Parathyroid adenoma (tissue), 2 donors: ENCODE measurements around the gene TBX19.

Source experiments
- H2AFZ ChIP-seq: fragments of 300-600 bp; sonication (generic); one replicate; pipeline ENCODE4 v1.7.0; 2017; ENCODE audit warnings: antibody characterized with exemption, mild to moderate bottlenecking
- H3K27ac ChIP-seq: fragments of 300-600 bp; sonication (generic); one replicate; pipeline ENCODE4 v1.7.0; 2017
- H3K27me3 ChIP-seq: fragments of 300-600 bp; sonication (generic); one replicate; pipeline ENCODE4 v1.7.0; 2017; ENCODE audit warnings: low read length; ENCODE audit not compliant: control insufficient read depth, insufficient read depth
- H3K36me3 ChIP-seq: fragments of 300-600 bp; sonication (generic); one replicate; pipeline ENCODE4 v1.7.0; 2017; ENCODE audit warnings: low read length; ENCODE audit not compliant: control insufficient read depth, insufficient read depth
- H3K4me1 ChIP-seq: fragments of 300-600 bp; sonication (generic); one replicate; pipeline ENCODE4 v1.7.0; 2017; ENCODE audit warnings: control low read depth
- H3K4me2 ChIP-seq: fragments of 300-600 bp; sonication (generic); one replicate; pipeline ENCODE4 v1.7.0; 2017; ENCODE audit warnings: low read length
- H3K4me3 ChIP-seq: fragments of 300-600 bp; sonication (generic); one replicate; pipeline ENCODE4 v1.7.0; 2017; ENCODE audit warnings: low read depth, low read length
- H3K79me2 ChIP-seq: fragments of 300-600 bp; sonication (generic); one replicate; pipeline ENCODE4 v1.7.0; 2017; ENCODE audit warnings: control low read depth
- H3K9ac ChIP-seq: fragments of 300-600 bp; sonication (generic); one replicate; pipeline ENCODE4 v1.7.0; 2017; ENCODE audit warnings: mild to moderate bottlenecking
- H3K9me3 ChIP-seq: fragments of 300-600 bp; sonication (generic); one replicate; pipeline ENCODE4 v1.7.0; 2017; ENCODE audit warnings: low read length; ENCODE audit not compliant: control insufficient read depth
- CTCF ChIP-seq: fragments of 300-600 bp; sonication (generic); IDR thresholded peaks from one replicate; pipeline ENCODE4 v1.7.0; 2017; ENCODE audit warnings: antibody characterized with exemption, mild to moderate bottlenecking
- donor health status: primary hyperparathyroidism.

Gene TBX19

DNA sequence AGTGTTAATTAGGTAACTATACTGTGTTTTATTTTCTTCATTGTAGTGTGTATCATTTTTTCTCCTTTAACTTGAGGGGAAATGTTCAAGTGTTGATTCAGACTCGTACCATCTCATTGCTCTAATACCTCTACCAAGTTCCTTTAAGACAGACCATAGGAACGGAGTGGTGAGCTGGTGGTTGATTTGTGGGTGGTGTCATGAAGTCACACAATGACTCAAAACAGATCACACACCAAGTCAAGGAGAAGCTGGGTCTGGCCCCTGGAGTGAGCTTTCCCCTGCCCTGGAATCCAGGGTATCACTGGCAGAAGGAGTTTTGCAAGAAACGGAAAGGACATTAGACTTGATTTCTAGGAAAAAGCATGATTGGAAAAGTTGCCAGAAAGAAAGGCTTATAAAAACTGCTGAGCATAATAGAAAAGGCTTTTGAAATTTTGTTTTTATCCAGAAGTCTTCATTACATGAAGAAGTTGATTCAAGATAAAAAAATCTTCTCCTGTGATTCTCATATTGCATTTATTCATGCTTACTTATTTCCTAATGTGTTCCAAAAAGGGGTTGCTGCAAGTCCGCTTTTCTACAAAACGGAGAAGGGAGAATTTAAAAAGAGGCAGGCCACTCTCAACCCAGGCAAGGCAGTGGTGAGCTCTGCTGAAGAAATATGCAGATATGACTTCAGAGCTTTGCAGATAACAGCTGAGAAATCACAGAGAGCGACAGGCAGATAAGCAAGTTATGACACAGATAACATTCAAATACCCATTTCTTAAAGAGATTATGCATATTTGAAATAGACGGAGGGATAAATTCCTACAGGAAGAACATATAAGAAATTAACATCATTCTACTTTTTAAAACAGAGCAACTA lies 79.7 kb downstream of the TBX19 start:
- Histone ChIP-seq H3K9me3 (no peaks in the 10 kb centered on the region), H3K4me1 (peaks cover 3% of the 10 kb centered on the region), H3K27ac (no peak overlapping the region), H3K4me3 (no peak overlapping the region), H3K79me2 (no peaks in the 10 kb centered on the region), H3K4me2 (no peak overlapping the region), H3K36me3 (no peaks in the 10 kb centered on the region), H3K27me3 (no peaks in the 10 kb centered on the region), H3K9ac (no peak overlapping the region), H2AFZ (peak overlapping the region; percentile 33)
- TF ChIP-seq CTCF: no peak

GRCh38 chr1:168361252-168361651 lies 80.6 kb downstream of the TBX19 start:
- Histone ChIP-seq H2AFZ (no peak overlapping the region), H3K36me3 (no peaks in the 10 kb centered on the region), H3K9me3 (no peaks in the 10 kb centered on the region), H3K79me2 (no peaks in the 10 kb centered on the region), H3K27ac (no peak overlapping the region), H3K27me3 (no peaks in the 10 kb centered on the region), H3K9ac (no peak overlapping the region), H3K4me1 (peaks cover 7% of the 10 kb centered on the region), H3K4me3 (no peak overlapping the region), H3K4me2 (no peak overlapping the region)
- TF ChIP-seq CTCF: no peak

GRCh38 chr1:168362991-168363390 lies 82.3 kb downstream of the TBX19 start:
- H3K36me3 ChIP-seq: no peaks in the 10 kb centered on the region
- no peak for TF ChIP-seq CTCF
- no peak overlapping the region for H2AFZ ChIP-seq
- no peaks in the 10 kb centered on the region for H3K9me3 ChIP-seq
- no peaks in the 10 kb centered on the region for H3K79me2 ChIP-seq
- H3K9ac ChIP-seq: no peak overlapping the region
- no peak overlapping the region for H3K27ac ChIP-seq
- H3K27me3 ChIP-seq: no peaks in the 10 kb centered on the region
- peaks cover 7% of the 10 kb centered on the region for H3K4me1 ChIP-seq
- no peak overlapping the region for H3K4me2 ChIP-seq
- H3K4me3 ChIP-seq: no peak overlapping the region
